HEK293 (cell line): ENCODE measurements around the gene ANXA8.
"Not testable (repeated sequence)": the region's sequence is repeated elsewhere in the genome, so short reads cannot be mapped to it uniquely, and the experiment has no call there.

ENCODE experiments used
- CTCF ChIP-seq: fragments of 450-650 bp; formaldehyde crosslinking; IDR thresholded peaks from 2 replicates; pipeline ENCODE4 v1.5.1; 2016; ENCODE audit warnings: missing biosample characterization, missing genetic modification characterization
- PATZ1 ChIP-seq: fragments of 450-650 bp; formaldehyde crosslinking; IDR thresholded peaks from 2 replicates; pipeline ENCODE4 v1.5.1; 2016; ENCODE audit warnings: missing biosample characterization, missing genetic modification characterization
- PRDM4 ChIP-seq: fragments of 450-650 bp; formaldehyde crosslinking; IDR thresholded peaks from 2 replicates; pipeline ENCODE4 v1.5.1; 2017; ENCODE audit warnings: missing biosample characterization, missing genetic modification characterization
- TSHZ1 ChIP-seq: fragments of 450-650 bp; formaldehyde crosslinking; IDR thresholded peaks from 2 replicates; pipeline ENCODE4 v1.5.1; 2016; ENCODE audit warnings: missing biosample characterization, missing genetic modification characterization, borderline replicate concordance
- ZBTB26 ChIP-seq: fragments of 450-650 bp; formaldehyde crosslinking; optimal IDR thresholded peaks from 2 replicates; pipeline ENCODE3; 2016; ENCODE audit warnings: missing biosample characterization, mild to moderate bottlenecking, missing genetic modification characterization
- ZNF16 ChIP-seq: fragments of 450-650 bp; formaldehyde crosslinking; IDR thresholded peaks from 2 replicates; pipeline ENCODE4 v1.5.1; 2016; ENCODE audit warnings: low read depth, missing biosample characterization, missing genetic modification characterization
- ZNF24 ChIP-seq: fragments of 450-650 bp; formaldehyde crosslinking; IDR thresholded peaks from 2 replicates; pipeline ENCODE4 v1.5.1; 2016; ENCODE audit warnings: missing biosample characterization, missing genetic modification characterization
- ZNF391 ChIP-seq: fragments of 450-650 bp; formaldehyde crosslinking; IDR thresholded peaks from 2 replicates; pipeline ENCODE4 v1.5.1; 2016; ENCODE audit warnings: low read depth, missing biosample characterization, missing genetic modification characterization, borderline replicate concordance
- ZNF548 ChIP-seq: fragments of 450-650 bp; formaldehyde crosslinking; IDR thresholded peaks from 2 replicates; pipeline ENCODE4 v1.5.1; 2016; ENCODE audit warnings: missing biosample characterization, missing genetic modification characterization
- ZNF792 ChIP-seq: fragments of 450-650 bp; formaldehyde crosslinking; IDR thresholded peaks from 2 replicates; pipeline ENCODE4 v1.5.1; 2016; ENCODE audit warnings: missing biosample characterization, missing genetic modification characterization
- TF ChIP-seq, protein P1 (sequence below): fragments of 450-650 bp; formaldehyde crosslinking; IDR thresholded peaks from 2 replicates; pipeline ENCODE4 v1.5.1; 2016; ENCODE audit warnings: missing biosample characterization, missing genetic modification characterization
- TF ChIP-seq, protein P2 (sequence below): fragments of 450-650 bp; IDR thresholded peaks from 2 replicates; pipeline ENCODE4 v1.5.1; 2018; ENCODE audit warnings: missing biosample characterization, missing genetic modification characterization

- not testable (repeated sequence) for TF ChIP-seq TSHZ1; ZNF391 (tag by site-specific recombination); ZNF548; CTCF (tag by site-specific recombination); PRDM4 (tag by site-specific recombination); ZNF24 (tag by site-specific recombination); ZNF792 (tag by site-specific recombination); PATZ1 (tag by site-specific recombination); ZBTB26; ZNF16 (tag by site-specific recombination)
- TF ChIP-seq, protein P1, sequence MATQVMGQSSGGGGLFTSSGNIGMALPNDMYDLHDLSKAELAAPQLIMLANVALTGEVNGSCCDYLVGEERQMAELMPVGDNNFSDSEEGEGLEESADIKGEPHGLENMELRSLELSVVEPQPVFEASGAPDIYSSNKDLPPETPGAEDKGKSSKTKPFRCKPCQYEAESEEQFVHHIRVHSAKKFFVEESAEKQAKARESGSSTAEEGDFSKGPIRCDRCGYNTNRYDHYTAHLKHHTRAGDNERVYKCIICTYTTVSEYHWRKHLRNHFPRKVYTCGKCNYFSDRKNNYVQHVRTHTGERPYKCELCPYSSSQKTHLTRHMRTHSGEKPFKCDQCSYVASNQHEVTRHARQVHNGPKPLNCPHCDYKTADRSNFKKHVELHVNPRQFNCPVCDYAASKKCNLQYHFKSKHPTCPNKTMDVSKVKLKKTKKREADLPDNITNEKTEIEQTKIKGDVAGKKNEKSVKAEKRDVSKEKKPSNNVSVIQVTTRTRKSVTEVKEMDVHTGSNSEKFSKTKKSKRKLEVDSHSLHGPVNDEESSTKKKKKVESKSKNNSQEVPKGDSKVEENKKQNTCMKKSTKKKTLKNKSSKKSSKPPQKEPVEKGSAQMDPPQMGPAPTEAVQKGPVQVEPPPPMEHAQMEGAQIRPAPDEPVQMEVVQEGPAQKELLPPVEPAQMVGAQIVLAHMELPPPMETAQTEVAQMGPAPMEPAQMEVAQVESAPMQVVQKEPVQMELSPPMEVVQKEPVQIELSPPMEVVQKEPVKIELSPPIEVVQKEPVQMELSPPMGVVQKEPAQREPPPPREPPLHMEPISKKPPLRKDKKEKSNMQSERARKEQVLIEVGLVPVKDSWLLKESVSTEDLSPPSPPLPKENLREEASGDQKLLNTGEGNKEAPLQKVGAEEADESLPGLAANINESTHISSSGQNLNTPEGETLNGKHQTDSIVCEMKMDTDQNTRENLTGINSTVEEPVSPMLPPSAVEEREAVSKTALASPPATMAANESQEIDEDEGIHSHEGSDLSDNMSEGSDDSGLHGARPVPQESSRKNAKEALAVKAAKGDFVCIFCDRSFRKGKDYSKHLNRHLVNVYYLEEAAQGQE = not testable (repeated sequence)
- TF ChIP-seq, protein P2, sequence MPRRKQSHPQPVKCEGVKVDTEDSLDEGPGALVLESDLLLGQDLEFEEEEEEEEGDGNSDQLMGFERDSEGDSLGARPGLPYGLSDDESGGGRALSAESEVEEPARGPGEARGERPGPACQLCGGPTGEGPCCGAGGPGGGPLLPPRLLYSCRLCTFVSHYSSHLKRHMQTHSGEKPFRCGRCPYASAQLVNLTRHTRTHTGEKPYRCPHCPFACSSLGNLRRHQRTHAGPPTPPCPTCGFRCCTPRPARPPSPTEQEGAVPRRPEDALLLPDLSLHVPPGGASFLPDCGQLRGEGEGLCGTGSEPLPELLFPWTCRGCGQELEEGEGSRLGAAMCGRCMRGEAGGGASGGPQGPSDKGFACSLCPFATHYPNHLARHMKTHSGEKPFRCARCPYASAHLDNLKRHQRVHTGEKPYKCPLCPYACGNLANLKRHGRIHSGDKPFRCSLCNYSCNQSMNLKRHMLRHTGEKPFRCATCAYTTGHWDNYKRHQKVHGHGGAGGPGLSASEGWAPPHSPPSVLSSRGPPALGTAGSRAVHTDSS (tag by site-specific recombination) = not testable (repeated sequence)
Measured at GRCh38 chr10:47478114-47478513, 5.8 kb downstream of the ANXA8 start.
